Hematopoietic multipotent progenitor cell (in vitro differentiated cells): ENCODE results near the gene CARF. TPM values are rescaled to one million over a fixed set of nuclear protein-coding genes. Genes with fewer than 3 reads are reported as not detected.
"Not testable (repeated sequence)": the region's sequence is repeated elsewhere in the genome, so short reads cannot be mapped to it uniquely, and the experiment has no call there.

Source experiments
- DNase-seq, 3 donors: peaks; one replicate each; pipeline ENCODE4 v3.0.0-alpha.2; 2011 to 2015; ENCODE audit warnings: low read depth in 2 of 3, low spot score in 2 of 3
- total RNA-seq: library from RNA; depleted of rRNA; stranded (reverse); fragments of >200 nt; gene quantifications from one replicate; pipeline ENCODE4 v1.2.3, GENCODE V29; 2012

The CARF gene
- total RNA-seq: 9.2 TPM

GRCh38 chr2:202911512-202912341, at the start of gene CARF, which contains the start of gene WDR12:
Gene CARF (plus strand): TSS chr2:202912275. CDS start chr2:202941903, 29,628 bp downstream.
Gene WDR12 (minus strand): TSS chr2:202911673. CDS start chr2:202911476, 197 bp downstream.
- peak; percentile 89 to 95 (median 93) for DNase-seq

- peak; percentile 32 to 73 (median 67) for DNase-seq
These were observed 41.4 kb upstream of the CARF start for GRCh38 chr2:202870431-202871299.

- DNase-seq: peak; percentile 10 to 73 (median 64)
These were observed 40.6 kb upstream of the CARF start, which contains the start of gene ICA1L for GRCh38 chr2:202871300-202872141. Gene ICA1L (minus strand): TSS chr2:202871766. CDS start chr2:202829009, 42,757 bp downstream.

GRCh38 chr2:202877699-202878098, 34.4 kb upstream of the CARF start:
- DNase-seq: no peak

DNA sequence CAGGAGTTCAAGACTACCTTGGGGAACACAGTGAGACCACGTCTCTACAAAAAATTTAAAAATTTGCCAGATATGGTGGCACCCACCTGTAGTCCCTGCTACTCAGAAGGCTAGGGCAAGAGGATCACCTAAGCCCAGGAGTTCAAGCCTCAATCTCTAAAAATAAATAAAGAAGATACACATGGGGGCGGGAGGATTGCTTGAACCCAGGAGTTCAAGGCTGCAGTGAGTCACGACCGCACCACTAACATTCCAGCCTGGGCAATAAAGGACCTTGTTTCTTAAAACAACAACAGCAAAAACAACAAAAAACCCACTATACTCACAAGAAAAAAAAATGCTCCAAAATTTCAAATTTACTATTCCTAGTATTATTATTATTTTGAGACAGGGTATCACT, 30.5 kb upstream of the CARF start:
- no peak for DNase-seq

DNA sequence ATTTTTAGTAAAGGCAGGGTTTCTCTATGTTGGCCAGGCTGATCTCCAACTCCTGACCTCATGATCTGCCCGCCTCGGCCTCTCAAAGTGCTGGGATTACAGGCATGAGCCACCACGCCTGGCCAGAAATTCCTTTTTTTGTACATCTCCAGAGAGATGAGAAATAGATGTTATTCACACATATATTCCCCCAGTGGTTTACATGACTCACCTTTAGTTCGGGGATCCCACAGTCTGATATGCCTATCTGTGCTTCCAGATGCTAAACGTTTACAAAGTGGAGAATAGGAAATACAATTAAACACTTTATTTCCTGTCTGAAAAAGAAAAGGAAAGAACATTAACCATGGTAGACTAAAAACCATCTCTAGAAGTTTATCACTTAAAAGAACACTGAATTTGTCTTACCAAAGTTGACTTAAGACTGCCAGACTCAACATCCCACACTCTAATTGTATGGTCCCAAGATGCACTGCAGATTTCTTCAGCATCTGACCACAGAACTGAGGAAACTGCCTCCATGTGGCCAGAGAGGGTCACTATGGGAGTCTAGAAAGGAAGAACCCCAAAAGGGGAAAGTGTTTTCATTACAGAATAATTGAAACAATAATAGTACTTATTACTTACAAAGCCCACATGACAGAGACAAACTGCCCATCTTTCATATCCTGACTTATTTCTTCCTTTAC, 27.9 kb upstream of the CARF start:
- DNase-seq: no peak

GRCh38 chr2:202885190-202885589, 26.9 kb upstream of the CARF start:
- DNase-seq: no peak

DNA sequence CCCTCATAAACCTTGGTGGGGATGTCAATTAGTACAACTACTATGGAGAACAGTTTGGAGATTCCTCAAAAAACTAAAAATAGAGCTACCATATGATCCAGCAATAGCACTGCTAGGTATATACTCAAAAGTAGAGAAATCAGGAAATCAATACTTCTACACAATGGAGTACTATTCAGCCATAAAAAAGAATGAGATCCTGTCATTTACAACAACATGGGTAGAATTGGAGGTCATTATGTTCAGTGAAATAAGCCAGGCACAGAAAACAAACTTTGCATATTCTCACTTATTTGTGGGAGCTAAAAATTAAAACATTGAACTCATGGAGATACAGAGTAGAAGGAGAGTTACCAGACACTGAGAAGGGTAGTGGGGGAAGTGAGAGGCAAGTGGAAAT, 6.6 kb upstream of the CARF start:
- not testable (repeated sequence) for DNase-seq

DNA sequence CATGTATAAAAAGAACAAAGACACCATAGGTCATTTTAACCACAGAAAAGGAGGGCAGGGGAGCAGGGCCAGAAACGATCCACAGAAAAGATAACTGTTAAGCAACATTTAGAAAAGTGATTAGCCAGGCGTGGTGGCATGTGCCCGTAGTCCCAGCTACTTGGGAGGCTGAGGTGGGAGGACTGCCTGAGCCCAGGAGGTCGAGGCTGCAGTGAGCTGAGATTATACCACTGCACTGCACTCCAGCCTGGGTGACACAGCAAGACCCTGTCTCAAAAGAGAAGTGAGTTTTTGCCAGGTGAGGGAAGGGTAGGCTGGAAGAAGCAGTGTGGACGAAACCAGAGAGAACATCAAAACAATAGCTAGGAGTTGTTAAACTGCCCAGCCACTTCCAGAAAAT, 3.9 kb upstream of the CARF start:
- no peak for DNase-seq

DNA sequence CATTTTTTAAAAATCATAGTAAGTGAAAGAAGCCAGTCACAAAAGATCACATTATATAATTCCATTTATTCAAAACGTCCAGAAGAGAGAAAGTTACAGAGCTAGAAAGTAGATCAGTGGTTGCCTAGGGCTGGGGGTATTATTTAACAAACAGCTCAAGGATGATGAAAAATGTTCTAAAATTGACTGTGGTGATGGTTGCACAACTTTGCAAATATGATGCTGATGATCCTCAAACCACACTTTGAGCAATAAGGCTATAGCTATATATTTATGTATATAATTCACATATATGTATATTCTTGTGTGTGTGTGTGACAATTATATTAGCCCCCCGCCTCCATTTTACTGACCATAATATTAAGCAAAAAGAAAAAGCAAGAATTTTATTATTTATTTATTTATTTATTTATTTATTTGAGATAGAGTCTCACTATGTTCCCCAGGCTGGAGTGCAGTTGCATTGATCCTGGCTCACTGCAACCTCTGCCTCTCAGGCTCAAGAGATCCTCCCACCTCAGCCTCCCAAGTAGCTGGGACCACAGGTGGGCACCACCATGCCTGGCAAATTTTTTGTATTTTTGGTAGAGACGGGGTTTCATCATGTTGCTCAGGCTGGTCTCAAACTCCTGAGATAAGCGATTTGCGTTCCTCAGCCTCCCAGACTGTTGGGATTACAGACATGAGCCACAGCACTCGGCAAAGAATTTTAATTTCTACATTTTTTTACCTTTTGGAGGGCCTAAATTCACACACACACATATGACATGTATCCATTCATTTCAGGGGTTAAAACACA, 2.5 kb upstream of the CARF start:
- DNase-seq: no peak

- DNase-seq: not testable (repeated sequence)
These were observed 1.8 kb upstream of the CARF start for GRCh38 chr2:202910250-202910649.

DNA sequence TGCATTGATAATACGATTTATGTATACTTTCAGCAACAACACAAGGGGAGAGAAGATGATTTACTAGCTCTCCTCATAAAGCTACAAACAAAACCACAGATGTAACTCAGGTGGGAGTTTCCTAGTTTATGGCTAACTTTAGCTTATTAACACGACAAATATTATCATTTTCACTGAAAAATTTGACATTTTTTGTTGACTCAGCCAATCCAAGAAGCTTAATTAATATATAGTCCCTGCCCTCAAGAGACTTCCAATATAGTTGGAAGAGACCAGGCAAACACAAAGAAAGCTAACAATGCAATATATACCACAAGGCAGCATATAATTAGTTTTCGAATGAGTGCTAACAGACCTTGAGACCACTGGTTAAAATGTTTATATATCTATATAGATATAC, 1.4 kb upstream of the CARF start:
- no peak for DNase-seq

GRCh38 chr2:202911203-202911511, 918 bp upstream of the CARF start:
- no peak for DNase-seq

DNA sequence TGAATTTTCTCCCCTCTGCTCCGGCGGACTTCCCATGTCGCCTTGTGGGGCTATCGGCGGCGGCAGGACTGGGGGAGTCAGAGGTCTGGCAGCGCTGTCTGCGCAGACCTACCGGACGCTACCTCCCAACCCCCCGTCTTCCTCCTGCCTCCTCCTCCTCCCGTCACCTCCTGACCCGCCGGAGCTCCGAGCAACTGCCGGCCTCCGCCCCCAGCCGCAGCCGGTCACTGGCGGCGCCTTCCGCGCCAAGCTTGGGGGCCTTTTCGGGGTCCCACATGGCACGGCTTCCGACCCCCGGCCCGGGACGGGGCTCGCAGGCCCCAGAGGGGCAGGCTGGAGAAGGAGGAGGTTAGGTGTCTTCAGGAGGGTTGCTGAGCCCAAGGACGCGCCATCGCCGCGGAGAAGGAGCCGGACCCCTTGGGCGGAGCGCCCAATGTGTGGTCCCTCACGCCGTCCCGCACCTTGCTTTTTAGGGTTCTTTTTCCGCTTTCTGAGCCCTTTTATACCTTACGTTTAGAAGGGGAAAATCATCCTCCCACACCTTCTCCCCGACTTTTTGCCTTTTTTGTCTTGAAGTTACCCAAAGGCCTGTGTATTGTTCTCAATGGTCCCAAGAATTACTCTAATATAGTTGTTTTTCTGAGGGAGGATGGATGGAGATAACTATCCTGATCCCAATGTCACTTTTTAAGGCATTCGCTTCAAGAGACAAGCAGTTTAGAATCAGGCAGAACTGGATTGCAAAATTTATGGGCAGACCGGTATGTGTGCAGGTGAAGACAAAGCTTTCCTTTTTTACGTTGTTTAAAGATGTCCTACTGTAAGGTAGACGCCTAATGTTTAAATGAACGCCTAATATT, 497 bp downstream of the CARF start:
- DNase-seq: peak in 2 of 3 donors; percentile 1 to 7

- no peak for DNase-seq
These were observed 6.8 kb downstream of the CARF start for GRCh38 chr2:202918860-202919259.

DNA sequence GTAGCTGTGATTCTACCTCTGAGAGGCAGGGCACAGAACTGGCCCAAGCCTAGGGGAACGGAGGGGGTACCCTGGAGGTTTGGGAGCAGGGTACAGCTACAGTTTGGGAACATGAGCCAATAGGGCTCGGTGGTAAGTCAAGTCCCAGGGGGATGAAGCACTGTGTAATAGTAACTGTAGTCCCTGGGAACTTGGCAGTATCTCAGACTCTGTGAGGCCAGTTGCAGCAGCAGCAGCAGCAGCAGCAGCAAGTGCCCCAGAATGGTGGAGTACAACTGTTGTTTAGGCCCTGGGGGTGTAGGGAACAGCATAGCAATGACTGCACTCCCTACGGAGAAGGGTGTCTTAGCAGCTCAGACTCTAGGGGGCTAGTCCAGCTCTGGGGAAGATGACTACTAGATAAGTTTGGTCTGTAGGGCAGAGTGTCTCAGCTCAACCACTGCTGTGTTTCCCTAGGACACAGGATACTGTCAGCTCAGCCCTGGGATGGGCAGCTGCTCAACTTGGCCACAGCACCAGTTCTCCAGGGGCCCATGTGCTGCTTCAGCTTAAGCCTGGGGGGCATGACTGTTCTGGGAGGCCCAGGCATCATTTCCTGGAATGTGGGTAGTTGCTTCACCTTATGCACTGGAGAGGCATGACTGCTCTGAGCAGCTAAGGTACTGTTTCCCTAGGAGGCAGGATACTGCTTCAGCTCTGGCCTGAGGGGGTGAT, 20.5 kb downstream of the CARF start:
- DNase-seq: no peak

- DNase-seq: no peak
These were observed 21.1 kb downstream of the CARF start for GRCh38 chr2:202933139-202933510.

DNA sequence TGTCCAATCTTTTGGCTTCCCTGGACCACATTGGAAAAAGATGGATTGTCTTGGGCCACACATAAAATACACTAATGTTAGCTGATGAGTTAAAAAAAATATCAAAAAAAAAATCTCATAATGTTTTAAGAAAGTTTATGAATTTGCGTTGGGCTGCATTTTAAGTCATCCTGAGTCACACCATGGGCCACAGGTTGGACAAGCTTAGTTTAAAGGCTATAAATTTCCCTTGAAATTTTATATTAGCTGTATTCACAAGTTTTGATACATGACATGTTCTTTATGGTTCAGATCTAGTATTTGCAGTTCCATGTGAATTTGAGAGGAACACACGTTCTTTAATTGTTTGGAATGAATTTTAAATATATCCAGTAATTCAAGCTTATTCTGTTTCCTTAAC, 21.9 kb downstream of the CARF start:
- no peak for DNase-seq
